OCI-LY7 (cell line): Measurements from ENCODE around the gene HEPACAM.

Experiments
- EZH2phosphoT487 ChIP-seq: fragments of 200-600 bp; sonication (generic); IDR thresholded peaks from 2 replicates; pipeline ENCODE4 v1.6.1; 2018; ENCODE audit warnings: low read depth, borderline replicate concordance, mild to moderate bottlenecking, mixed run types, antibody characterized with exemption, low read length, moderate library complexity, mixed read lengths
- TF ChIP-seq, protein P1 (sequence below): fragments of 200-600 bp; sonication (generic); conservative IDR thresholded peaks from 2 replicates; pipeline ENCODE4 v1.5.1; 2014; ENCODE audit warnings: mild to moderate bottlenecking, antibody characterized with exemption, low read length, moderate library complexity, mixed read lengths

DNA sequence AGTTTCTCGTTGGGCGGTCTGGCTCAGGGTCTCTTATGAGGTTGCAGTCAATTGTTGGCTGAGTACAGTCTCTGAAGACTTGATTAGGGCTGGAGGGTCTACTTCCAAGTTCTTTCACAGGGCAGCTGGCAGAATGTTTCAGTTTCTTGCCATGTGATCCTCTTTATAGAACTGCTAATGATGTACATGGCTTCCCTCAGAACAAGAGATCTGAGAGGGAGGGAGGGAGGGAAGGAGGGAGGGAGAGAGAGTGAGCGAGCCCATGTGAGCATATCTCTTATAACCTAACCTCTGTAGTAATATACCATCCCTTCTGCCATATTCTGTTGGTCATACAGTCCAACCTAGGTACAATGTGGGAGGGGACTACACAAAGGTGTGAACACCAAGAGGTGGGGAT, 15.5 kb upstream of the HEPACAM start:
- TF ChIP-seq, protein P1, sequence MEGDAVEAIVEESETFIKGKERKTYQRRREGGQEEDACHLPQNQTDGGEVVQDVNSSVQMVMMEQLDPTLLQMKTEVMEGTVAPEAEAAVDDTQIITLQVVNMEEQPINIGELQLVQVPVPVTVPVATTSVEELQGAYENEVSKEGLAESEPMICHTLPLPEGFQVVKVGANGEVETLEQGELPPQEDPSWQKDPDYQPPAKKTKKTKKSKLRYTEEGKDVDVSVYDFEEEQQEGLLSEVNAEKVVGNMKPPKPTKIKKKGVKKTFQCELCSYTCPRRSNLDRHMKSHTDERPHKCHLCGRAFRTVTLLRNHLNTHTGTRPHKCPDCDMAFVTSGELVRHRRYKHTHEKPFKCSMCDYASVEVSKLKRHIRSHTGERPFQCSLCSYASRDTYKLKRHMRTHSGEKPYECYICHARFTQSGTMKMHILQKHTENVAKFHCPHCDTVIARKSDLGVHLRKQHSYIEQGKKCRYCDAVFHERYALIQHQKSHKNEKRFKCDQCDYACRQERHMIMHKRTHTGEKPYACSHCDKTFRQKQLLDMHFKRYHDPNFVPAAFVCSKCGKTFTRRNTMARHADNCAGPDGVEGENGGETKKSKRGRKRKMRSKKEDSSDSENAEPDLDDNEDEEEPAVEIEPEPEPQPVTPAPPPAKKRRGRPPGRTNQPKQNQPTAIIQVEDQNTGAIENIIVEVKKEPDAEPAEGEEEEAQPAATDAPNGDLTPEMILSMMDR = no peak
- TF ChIP-seq EZH2phosphoT487 = no peak
